ENCODE results near the gene CCZ1B.
"Not testable (repeated sequence)": the region's sequence is repeated elsewhere in the genome, so short reads cannot be mapped to it uniquely, and the experiment has no call there.

- TF ChIP-seq GATA2 (CRISPR knock-in tag; IDR thresholded peaks at IDR 0.05); TCF12 (IDR thresholded peaks at IDR 0.05); EP300 (IDR thresholded peaks at IDR 0.05; ENCODE audit: borderline replicate concordance in 1 of 2, low read depth in 1 of 2, low read length in 1 of 2); SIN3A (IDR thresholded peaks at IDR 0.05; ENCODE audit: borderline replicate concordance, low read depth, low read length): not testable (repeated sequence)
- TF ChIP-seq, protein P1, sequence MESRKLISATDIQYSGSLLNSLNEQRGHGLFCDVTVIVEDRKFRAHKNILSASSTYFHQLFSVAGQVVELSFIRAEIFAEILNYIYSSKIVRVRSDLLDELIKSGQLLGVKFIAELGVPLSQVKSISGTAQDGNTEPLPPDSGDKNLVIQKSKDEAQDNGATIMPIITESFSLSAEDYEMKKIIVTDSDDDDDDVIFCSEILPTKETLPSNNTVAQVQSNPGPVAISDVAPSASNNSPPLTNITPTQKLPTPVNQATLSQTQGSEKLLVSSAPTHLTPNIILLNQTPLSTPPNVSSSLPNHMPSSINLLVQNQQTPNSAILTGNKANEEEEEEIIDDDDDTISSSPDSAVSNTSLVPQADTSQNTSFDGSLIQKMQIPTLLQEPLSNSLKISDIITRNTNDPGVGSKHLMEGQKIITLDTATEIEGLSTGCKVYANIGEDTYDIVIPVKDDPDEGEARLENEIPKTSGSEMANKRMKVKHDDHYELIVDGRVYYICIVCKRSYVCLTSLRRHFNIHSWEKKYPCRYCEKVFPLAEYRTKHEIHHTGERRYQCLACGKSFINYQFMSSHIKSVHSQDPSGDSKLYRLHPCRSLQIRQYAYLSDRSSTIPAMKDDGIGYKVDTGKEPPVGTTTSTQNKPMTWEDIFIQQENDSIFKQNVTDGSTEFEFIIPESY (IDR thresholded peaks at IDR 0.05; ENCODE audit: borderline replicate concordance, low read depth), result not testable (repeated sequence)
- TF ChIP-seq, protein P2, sequence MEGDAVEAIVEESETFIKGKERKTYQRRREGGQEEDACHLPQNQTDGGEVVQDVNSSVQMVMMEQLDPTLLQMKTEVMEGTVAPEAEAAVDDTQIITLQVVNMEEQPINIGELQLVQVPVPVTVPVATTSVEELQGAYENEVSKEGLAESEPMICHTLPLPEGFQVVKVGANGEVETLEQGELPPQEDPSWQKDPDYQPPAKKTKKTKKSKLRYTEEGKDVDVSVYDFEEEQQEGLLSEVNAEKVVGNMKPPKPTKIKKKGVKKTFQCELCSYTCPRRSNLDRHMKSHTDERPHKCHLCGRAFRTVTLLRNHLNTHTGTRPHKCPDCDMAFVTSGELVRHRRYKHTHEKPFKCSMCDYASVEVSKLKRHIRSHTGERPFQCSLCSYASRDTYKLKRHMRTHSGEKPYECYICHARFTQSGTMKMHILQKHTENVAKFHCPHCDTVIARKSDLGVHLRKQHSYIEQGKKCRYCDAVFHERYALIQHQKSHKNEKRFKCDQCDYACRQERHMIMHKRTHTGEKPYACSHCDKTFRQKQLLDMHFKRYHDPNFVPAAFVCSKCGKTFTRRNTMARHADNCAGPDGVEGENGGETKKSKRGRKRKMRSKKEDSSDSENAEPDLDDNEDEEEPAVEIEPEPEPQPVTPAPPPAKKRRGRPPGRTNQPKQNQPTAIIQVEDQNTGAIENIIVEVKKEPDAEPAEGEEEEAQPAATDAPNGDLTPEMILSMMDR (IDR thresholded peaks at IDR 0.05), result peak; percentile 36; the same call in 1 of the 2 replicates
- TF ChIP-seq POLR2AphosphoS5 (IDR thresholded peaks at IDR 0.05; ENCODE audit: low read depth, low read length), result peak; percentile 53; the same call in 1 of the 2 replicates
These were observed at the start of gene CCZ1B for GRCh38 chr7:6826151-6826550.

Measured in SK-N-SH (cell line).